Stomach (tissue), 9 donors: ENCODE measurements around the gene LSMEM2. TPM values are rescaled to one million over a fixed set of nuclear protein-coding genes. Genes with fewer than 3 reads are reported as not detected.

Experiments used
- DNase-seq, 2 donors: peaks; one replicate each; pipeline versions ENCODE4 v3.0.0 to v3.0.0-alpha.2; 2013 to 2019
- H3K27ac ChIP-seq, 5 donors: fragments of 200-600 bp in 4 of 5; sonication (generic) in 4 of 5; one replicate each; pipeline ENCODE4 v1.5.1; 2013 to 2019; ENCODE audit warnings: mild to moderate bottlenecking in 1 of 5, moderate library complexity in 1 of 5
- H3K27me3 ChIP-seq, 3 donors: fragments of 200-600 bp; sonication (generic); one replicate each; pipeline ENCODE4 v1.5.1; 2017 to 2019; ENCODE audit warnings: mixed run types in 1 of 3
- H3K36me3 ChIP-seq, 4 donors: fragments of 200-600 bp; sonication (generic); 1 replicate in 3 of 4; 2 replicates in 1 of 4; pipeline ENCODE4 v1.5.1; 2016 to 2019
- H3K4me1 ChIP-seq, 4 donors: fragments of 200-600 bp; sonication (generic); one replicate each; pipeline ENCODE4 v1.5.1; 2016 to 2019
- H3K4me3 ChIP-seq, 4 donors: fragments of 200-600 bp; sonication (generic) in 3 of 4; one replicate each; pipeline ENCODE4 v1.5.1; 2016 to 2019; ENCODE audit warnings: mild to moderate bottlenecking in 1 of 4
- H3K9me3 ChIP-seq, 4 donors: fragments of 200-600 bp; sonication (generic); one replicate each; pipeline ENCODE4 v1.5.1; 2016 to 2019
- CTCF ChIP-seq, 7 experiments: fragments of 450-650 bp in 4 of 7; fragments of 200-600 bp in 3 of 7; sonication (generic) in 3 of 7; IDR thresholded peaks; one replicate each; pipeline ENCODE4 v1.5.1; 2016 to 2019; ENCODE audit warnings: antibody characterized with exemption in 7 of 7, control low read depth in 2 of 7, mild to moderate bottlenecking in 1 of 7
- EP300 ChIP-seq: sonication (generic); formaldehyde crosslinking; IDR thresholded peaks from one replicate; pipeline ENCODE4 v1.6.1; 2017; ENCODE audit warnings: antibody characterized with exemption
- POLR2A ChIP-seq, 4 donors: fragments of 450-650 bp; IDR thresholded peaks; one replicate each; pipeline ENCODE4 v1.6.1; 2016; ENCODE audit warnings: antibody characterized with exemption in 4 of 4, control low read depth in 2 of 4, mild to moderate bottlenecking in 1 of 4, moderate library complexity in 1 of 4
- POLR2AphosphoS5 ChIP-seq, 3 donors: sonication (generic); formaldehyde crosslinking; IDR thresholded peaks; one replicate each; pipeline ENCODE4 v1.6.1; 2016; ENCODE audit warnings: antibody characterized with exemption in 3 of 3
- WGBS, 5 donors: extraction: QIAGEN DNeasy Blood & Tissue Kit in 3 of 5; methylation state at CpG; one replicate each; pipeline versions ENCODE4 v1.1.5 to v1.1.7; 2013 to 2018; 5-methylcytosine and 5-hydroxymethylcytosine counted together
- intact Hi-C: fragments of 100-400 bp; cut with DNase I; formaldehyde crosslinking; loops from one replicate; pipeline ENCODE4 v1.15.1; 2023; ENCODE audit warnings: low total_unique reads
- polyA plus RNA-seq, 3 donors: library from polyadenylated mRNA; stranded (reverse); fragments of 200-250 nt; gene quantifications; one replicate each; pipeline ENCODE4 v1.2.3, GENCODE V29; 2013
- total RNA-seq, 5 donors: library from RNA; depleted of rRNA; stranded (reverse); fragments of >200 nt; gene quantifications; one replicate each; pipeline versions ENCODE4 v1.1.0 to v1.2.3, GENCODE V29; 2014 to 2016
- donor health status: healthy with polysubstance abuse.
- donor health status: Bipolar disorder and iron deficiency.
- donor health status: healthy.

The LSMEM2 gene
- total and polyA plus RNA-seq, 8 donors: 0.31 to 0.58 TPM; not detected in 6

GRCh38 chr3:50275996-50276761 is 2.7 kb upstream of the LSMEM2 start:
- WGBS, 5 donors: 50 to 70% (median 69%) methylated on average over 49 to 79 of the region's 79 CpGs
- no peak for TF ChIP-seq POLR2A (IDR thresholded peaks at IDR 0.05)
- no peak for TF ChIP-seq CTCF (IDR thresholded peaks at IDR 0.05)
- no peak for TF ChIP-seq EP300
- no peak for TF ChIP-seq POLR2AphosphoS5 (IDR thresholded peaks at IDR 0.05)
- H3K4me1 ChIP-seq: peaks cover 27 to 53% (median 44%) of the 10 kb centered on the region in 4 donors
- no peak for DNase-seq
- no peaks in the 10 kb centered on the region for H3K9me3 ChIP-seq
- H3K4me3 ChIP-seq: no peak overlapping the region
- H3K36me3 ChIP-seq: peaks cover 8 to 52% (median 19%) of the 10 kb centered on the region in 4 donors
- intact Hi-C loops: loop anchor here (10.0 kb wide), 1 partner anchor 51 kb away; no protein-coding TSS in a partner anchor
- no peak overlapping the region for H3K27ac ChIP-seq
- H3K27me3 ChIP-seq: peaks cover 0 to 40% (median 26%) of the 10 kb centered on the region in 3 donors

GRCh38 chr3:50276762-50277101 is 2.2 kb upstream of the LSMEM2 start:
- Histone ChIP-seq H3K4me1 (peaks cover 25 to 52% (median 39%) of the 10 kb centered on the region in 4 donors), H3K4me3 (no peak overlapping the region), H3K9me3 (no peaks in the 10 kb centered on the region), H3K36me3 (peaks cover 8 to 51% (median 19%) of the 10 kb centered on the region in 4 donors), H3K27ac (no peak overlapping the region), H3K27me3 (peaks cover 0 to 40% (median 26%) of the 10 kb centered on the region in 3 donors)
- DNase-seq: no peak
- TF ChIP-seq CTCF (IDR thresholded peaks at IDR 0.05) (no peak), EP300 (no peak), POLR2AphosphoS5 (IDR thresholded peaks at IDR 0.05) (no peak), POLR2A (IDR thresholded peaks at IDR 0.05) (no peak)
- WGBS, 5 donors: 81 to 90% (median 88%) methylated on average over 17 of the region's 17 CpGs
- intact Hi-C loops: loop anchor here (10.0 kb wide), 1 partner anchor 52 kb away; no protein-coding TSS in a partner anchor

- intact Hi-C loops: loop anchor here (10.0 kb wide), 1 partner anchor 54 kb away; no protein-coding TSS in a partner anchor
Measured at GRCh38 chr3:50278123-50278879, 586 bp upstream of the LSMEM2 start.

More at GRCh38 chr3:50278123-50278879, 586 bp upstream of the LSMEM2 start:
- DNase-seq: no peak
- Histone ChIP-seq H3K4me1 (peaks cover 18 to 39% (median 29%) of the 10 kb centered on the region in 4 donors), H3K9me3 (no peaks in the 10 kb centered on the region), H3K27me3 (peaks cover 0 to 38% (median 26%) of the 10 kb centered on the region in 3 donors), H3K4me3 (no peak overlapping the region), H3K27ac (peak overlapping the region in 2 of 5 donors; percentile 22 to 27), H3K36me3 (peaks cover 8 to 51% (median 19%) of the 10 kb centered on the region in 4 donors)
- TF ChIP-seq POLR2A (IDR thresholded peaks at IDR 0.05): no peak
- no peak for TF ChIP-seq EP300
- TF ChIP-seq CTCF (IDR thresholded peaks at IDR 0.05): no peak
- TF ChIP-seq POLR2AphosphoS5 (IDR thresholded peaks at IDR 0.05): no peak
- WGBS, 5 donors: 72 to 77% (median 74%) methylated on average over 4 of the region's 4 CpGs
